Measurements from ENCODE around the gene GDPD4.

DNA sequence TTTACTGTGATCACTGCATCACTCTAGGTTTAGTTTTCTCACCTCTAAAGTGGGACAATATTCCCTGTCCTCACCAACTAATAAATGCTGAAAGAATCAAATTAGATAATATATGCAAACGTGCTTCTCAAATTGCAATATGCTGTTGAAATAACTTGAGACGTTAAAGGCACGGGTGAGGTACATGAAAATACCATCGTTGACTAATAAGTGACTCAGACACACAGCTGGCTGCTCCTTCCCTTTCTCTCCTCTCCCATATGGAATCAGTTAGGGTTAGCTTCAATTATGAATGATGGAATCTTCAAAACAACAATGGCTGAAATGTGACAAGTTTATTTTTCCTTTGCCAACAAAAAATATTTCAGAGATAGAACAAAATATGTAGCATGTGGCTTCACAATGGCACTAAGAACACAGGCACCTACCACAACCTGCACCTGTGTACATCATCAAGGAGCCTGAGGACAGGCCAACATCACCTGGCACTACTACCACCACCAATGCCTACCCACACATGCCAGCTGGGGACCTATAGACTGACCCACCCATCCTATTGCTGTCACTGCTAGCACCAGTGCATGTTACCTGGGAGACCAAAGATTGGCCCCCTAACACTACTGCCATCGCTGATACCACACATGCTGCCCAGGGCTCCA is 13.7 kb downstream of the GDPD4 start:
- TF ChIP-seq, protein P1, sequence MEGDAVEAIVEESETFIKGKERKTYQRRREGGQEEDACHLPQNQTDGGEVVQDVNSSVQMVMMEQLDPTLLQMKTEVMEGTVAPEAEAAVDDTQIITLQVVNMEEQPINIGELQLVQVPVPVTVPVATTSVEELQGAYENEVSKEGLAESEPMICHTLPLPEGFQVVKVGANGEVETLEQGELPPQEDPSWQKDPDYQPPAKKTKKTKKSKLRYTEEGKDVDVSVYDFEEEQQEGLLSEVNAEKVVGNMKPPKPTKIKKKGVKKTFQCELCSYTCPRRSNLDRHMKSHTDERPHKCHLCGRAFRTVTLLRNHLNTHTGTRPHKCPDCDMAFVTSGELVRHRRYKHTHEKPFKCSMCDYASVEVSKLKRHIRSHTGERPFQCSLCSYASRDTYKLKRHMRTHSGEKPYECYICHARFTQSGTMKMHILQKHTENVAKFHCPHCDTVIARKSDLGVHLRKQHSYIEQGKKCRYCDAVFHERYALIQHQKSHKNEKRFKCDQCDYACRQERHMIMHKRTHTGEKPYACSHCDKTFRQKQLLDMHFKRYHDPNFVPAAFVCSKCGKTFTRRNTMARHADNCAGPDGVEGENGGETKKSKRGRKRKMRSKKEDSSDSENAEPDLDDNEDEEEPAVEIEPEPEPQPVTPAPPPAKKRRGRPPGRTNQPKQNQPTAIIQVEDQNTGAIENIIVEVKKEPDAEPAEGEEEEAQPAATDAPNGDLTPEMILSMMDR (IDR thresholded peaks at IDR 0.05; ENCODE audit: low read length) = no peak
- no peak for TF ChIP-seq EZH2phosphoT487 (IDR thresholded peaks at IDR 0.05; ENCODE audit: low read length)
- no peak for TF ChIP-seq EZH2 (optimal IDR thresholded peaks at IDR 0.05; ENCODE audit: low read depth, low read length)

Data from MM.1S (cell line).